ENCODE results near the gene USP2.
"Not testable (repeated sequence)": the region's sequence is repeated elsewhere in the genome, so short reads cannot be mapped to it uniquely, and the experiment has no call there.

USP2 gene

GRCh38 chr11:119412072-119412471 is 30.6 kb upstream of the USP2 start:
- DNase-seq: no peak

GRCh38 chr11:119410501-119410900 is 29.0 kb upstream of the USP2 start:
- DNase-seq: no peak

GRCh38 chr11:119409731-119410130 is 28.2 kb upstream of the USP2 start:
- DNase-seq: no peak

GRCh38 chr11:119406005-119406404 is 24.5 kb upstream of the USP2 start:
- DNase-seq: no peak

- not testable (repeated sequence) for DNase-seq
Observed at GRCh38 chr11:119405448-119405847, 24.0 kb upstream of the USP2 start.

GRCh38 chr11:119404872-119405271 is 23.4 kb upstream of the USP2 start:
- DNase-seq: no peak

GRCh38 chr11:119403021-119403420 is 21.5 kb upstream of the USP2 start:
- DNase-seq: no peak

GRCh38 chr11:119402470-119402869 is 21.0 kb upstream of the USP2 start:
- DNase-seq: no peak

- no peak for DNase-seq
Observed at GRCh38 chr11:119400860-119401259, 19.4 kb upstream of the USP2 start.

GRCh38 chr11:119397740-119398139 is 16.2 kb upstream of the USP2 start:
- DNase-seq: no peak

- no peak for DNase-seq
Observed at GRCh38 chr11:119396835-119397234, 15.3 kb upstream of the USP2 start.

GRCh38 chr11:119391275-119391674 is 9.8 kb upstream of the USP2 start:
- no peak for DNase-seq

- DNase-seq: peak; percentile 19
Observed at GRCh38 chr11:119389611-119390254, 8.2 kb upstream of the USP2 start.

GRCh38 chr11:119388103-119388502 is 6.6 kb upstream of the USP2 start:
- DNase-seq: no peak

- no peak for DNase-seq
Observed at GRCh38 chr11:119384332-119384731, 2.8 kb upstream of the USP2 start.

GRCh38 chr11:119382513-119382912 is 1.0 kb upstream of the USP2 start:
- not testable (repeated sequence) for DNase-seq

GRCh38 chr11:119382101-119382500 is 611 bp upstream of the USP2 start:
- no peak for DNase-seq

- no peak for DNase-seq
Observed at GRCh38 chr11:119380827-119381180, 686 bp downstream of the USP2 start.

GRCh38 chr11:119380160-119380826 is 1.2 kb downstream of the USP2 start:
- no peak for DNase-seq

- DNase-seq: no peak
Observed at GRCh38 chr11:119378851-119379465, 2.5 kb downstream of the USP2 start.

GRCh38 chr11:119377961-119378667 is 3.4 kb downstream of the USP2 start:
- no peak for DNase-seq

GRCh38 chr11:119377112-119377901 is 4.2 kb downstream of the USP2 start:
- no peak for DNase-seq
